GM12865 (cell line): ENCODE data around the gene LMF2.

Experiments used
- DNase-seq: peaks from one replicate; pipeline ENCODE4 v3.0.0; 2010; ENCODE audit warnings: low read depth
- H3K4me3 ChIP-seq: 2 replicates; pipeline ENCODE4 v1.5.1; 2011; ENCODE audit warnings: mild to moderate bottlenecking, low read depth, low read length, control low read depth
- TF ChIP-seq, protein P1 (sequence below): IDR thresholded peaks from 2 replicates; pipeline ENCODE4 v1.5.1; 2011; ENCODE audit warnings: low read length, control low read depth, low read depth, inconsistent platforms; ENCODE audit not compliant: insufficient read depth; ENCODE audit errors: missing control alignments

Gene LMF2

DNA sequence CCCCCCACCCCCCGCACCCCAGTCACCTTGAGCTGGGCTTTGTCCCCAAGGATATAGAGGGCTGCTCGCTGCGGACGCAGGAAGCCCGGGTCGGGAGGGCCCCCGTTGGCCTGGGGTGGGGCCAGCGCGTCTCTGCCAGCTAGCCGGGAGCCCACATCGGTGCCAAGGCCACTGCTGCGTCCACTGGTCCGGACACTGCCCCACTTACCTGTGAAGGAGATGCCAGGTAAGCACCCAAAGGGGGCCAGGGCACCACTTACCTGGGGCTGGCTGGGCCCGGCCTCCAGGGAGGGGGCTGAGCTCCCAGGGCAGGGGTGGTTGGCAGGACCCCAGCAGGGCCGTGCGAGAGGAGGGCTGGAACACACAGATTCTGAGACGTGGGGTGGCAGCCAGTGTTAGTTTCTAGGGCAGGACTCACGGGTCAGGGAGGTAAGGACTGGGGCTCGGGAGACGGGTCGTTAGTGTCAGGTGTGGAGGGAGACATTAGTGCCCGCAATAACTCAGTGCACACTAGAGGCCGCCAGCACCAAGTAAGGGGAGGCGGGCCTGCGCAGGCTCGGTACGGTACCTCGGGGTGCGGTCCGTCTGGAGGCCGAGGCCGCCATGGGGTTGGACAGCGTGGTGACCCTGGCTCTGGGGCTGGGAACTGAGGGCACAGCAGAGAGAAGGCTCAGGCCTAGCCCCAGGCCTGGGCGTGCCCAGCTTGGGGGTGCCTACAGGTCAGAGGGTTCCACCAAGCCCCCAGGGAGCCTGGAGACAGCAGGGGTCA lies 50.9 kb downstream of the LMF2 start:
- TF ChIP-seq, protein P1, sequence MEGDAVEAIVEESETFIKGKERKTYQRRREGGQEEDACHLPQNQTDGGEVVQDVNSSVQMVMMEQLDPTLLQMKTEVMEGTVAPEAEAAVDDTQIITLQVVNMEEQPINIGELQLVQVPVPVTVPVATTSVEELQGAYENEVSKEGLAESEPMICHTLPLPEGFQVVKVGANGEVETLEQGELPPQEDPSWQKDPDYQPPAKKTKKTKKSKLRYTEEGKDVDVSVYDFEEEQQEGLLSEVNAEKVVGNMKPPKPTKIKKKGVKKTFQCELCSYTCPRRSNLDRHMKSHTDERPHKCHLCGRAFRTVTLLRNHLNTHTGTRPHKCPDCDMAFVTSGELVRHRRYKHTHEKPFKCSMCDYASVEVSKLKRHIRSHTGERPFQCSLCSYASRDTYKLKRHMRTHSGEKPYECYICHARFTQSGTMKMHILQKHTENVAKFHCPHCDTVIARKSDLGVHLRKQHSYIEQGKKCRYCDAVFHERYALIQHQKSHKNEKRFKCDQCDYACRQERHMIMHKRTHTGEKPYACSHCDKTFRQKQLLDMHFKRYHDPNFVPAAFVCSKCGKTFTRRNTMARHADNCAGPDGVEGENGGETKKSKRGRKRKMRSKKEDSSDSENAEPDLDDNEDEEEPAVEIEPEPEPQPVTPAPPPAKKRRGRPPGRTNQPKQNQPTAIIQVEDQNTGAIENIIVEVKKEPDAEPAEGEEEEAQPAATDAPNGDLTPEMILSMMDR: peak; percentile 27
- no peak overlapping the region for H3K4me3 ChIP-seq
- DNase-seq: no peak

DNA sequence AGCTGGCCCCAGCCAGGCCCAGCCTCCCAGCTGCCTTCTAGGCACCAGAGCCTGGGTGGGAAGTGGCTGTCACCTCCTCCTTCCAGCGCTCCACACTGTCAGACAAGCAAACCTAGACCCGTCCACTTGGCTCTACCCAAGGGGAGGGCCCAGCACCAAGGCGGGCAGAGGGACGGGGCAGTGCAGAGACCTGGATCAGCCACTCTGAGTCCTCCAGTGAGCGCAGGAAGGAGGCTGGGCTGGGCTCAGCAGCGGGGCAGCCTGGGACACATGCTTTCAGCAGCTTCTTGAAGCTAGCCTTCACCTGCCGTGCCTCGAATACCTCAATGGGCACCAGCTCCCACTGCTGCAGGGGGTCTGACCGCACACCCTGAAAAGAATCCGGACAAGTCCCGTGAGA lies 51.5 kb downstream of the LMF2 start:
- H3K4me3 ChIP-seq: no peak overlapping the region
- TF ChIP-seq, protein P1: no peak
- no peak for DNase-seq

DNA sequence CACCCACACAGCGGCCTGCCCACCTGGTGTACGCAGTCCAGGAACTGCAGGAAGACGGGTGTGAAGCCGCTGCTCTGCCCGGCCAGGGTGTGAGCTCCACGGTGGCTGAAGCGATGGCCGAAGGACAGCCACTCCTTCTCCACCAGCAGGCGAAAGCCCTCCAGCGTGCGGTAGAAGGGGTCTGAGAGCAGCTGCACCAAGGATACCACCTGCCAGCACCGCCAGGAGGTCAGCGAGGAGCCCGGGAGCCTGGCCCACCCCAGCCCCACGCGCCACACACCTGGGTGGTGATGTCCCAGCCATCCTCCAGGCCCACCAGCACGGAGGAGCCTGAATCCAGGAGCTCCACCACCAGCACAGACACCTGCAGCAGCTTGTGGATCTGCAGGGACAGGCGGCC lies 52.3 kb downstream of the LMF2 start:
- H3K4me3 ChIP-seq: no peak overlapping the region
- TF ChIP-seq, protein P1: no peak

DNA sequence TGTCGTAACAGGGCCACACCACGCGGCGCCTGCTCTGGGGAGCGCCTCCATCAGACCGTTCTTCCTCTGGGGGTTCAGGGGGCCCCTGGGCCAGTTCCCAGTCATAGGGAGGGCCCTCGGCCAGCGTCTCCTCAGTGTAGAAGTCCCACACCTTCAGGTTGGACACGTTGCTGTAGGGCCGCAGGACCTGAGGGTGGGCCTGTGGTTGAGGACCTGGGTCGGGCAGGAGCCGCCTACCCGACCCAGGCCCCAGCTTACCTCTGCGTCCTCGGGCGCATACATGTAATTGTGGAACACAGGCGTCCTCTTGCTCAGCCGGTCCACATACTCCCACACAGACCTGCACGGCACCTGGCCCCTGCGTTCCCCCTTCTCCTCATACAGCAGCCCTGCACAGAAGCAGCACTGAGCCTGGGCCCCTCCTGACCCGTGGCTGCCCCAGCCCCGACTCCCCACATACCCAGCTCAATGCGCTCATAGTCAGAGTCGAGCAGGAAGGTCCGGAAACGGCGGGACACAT lies 52.9 kb downstream of the LMF2 start:
- TF ChIP-seq, protein P1: no peak
- no peak overlapping the region for H3K4me3 ChIP-seq
- DNase-seq: no peak

More for the DNA sequence above, 52.3 kb downstream of the LMF2 start:
- DNase-seq: no peak
